Heart right ventricle (tissue), 16 donors: ENCODE data around the gene PTPN2. TPM values are rescaled to one million over a fixed set of nuclear protein-coding genes. Genes with fewer than 3 reads are reported as not detected.
A peak's percentile ranks its signal among the peaks of the same experiment; 100 is the strongest.
"Not testable (repeated sequence)": the region's sequence is repeated elsewhere in the genome, so short reads cannot be mapped to it uniquely, and the experiment has no call there.

Experiments
- ATAC-seq, 8 donors: fragments of 200-7000 bp; cut with Tn5 transposase; one replicate each; pipeline ENCODE4 v1.9.1; 2020; ENCODE audit warnings: mild to moderate bottlenecking in 8 of 8, moderate library complexity in 8 of 8, moderate number of reproducible peaks in 1 of 8
- DNase-seq, 2 donors: peaks; one replicate each; pipeline ENCODE4 v3.0.0-alpha.2; 2020
- H3K27ac ChIP-seq, 10 donors: fragments of 200-600 bp; sonication (generic) in 2 of 10; one replicate each; pipeline versions ENCODE4 v1.5.0 to v1.8.0; 2020 to 2022; ENCODE audit warnings: mild to moderate bottlenecking in 3 of 10
- H3K27me3 ChIP-seq, 7 donors: fragments of 200-600 bp; one replicate each; pipeline ENCODE4 v1.8.0; 2021 to 2022; ENCODE audit warnings: mild to moderate bottlenecking in 2 of 7
- H3K36me3 ChIP-seq, 9 donors: fragments of 200-600 bp; sonication (generic) in 1 of 9; one replicate each; pipeline versions ENCODE4 v1.5.0 to v1.8.0; 2020 to 2022; ENCODE audit warnings: mild to moderate bottlenecking in 2 of 9
- H3K4me1 ChIP-seq, 9 donors: fragments of 200-600 bp; sonication (generic) in 1 of 9; one replicate each; pipeline versions ENCODE4 v1.5.0 to v1.8.0; 2020 to 2022; ENCODE audit warnings: mild to moderate bottlenecking in 4 of 9
- H3K4me3 ChIP-seq, 10 donors: fragments of 200-600 bp; sonication (generic) in 2 of 10; one replicate each; pipeline versions ENCODE4 v1.5.0 to v1.8.0; 2020 to 2022; ENCODE audit warnings: mild to moderate bottlenecking in 7 of 10, moderate library complexity in 2 of 10
- H3K9me3 ChIP-seq, 11 donors: fragments of 200-600 bp in 10 of 11; sonication (generic) in 2 of 11; one replicate each; pipeline versions ENCODE4 v1.5.0 to v1.8.0; 2013 to 2022; ENCODE audit warnings: mild to moderate bottlenecking in 2 of 11, control low read depth in 1 of 11, moderate library complexity in 1 of 11
- WGBS, 2 donors: extraction: QIAGEN DNeasy Blood & Tissue Kit; methylation state at CpG; one replicate each; pipeline ENCODE4 v1.1.7; 2013; ENCODE audit warnings: inconsistent platforms in 1 of 2; 5-methylcytosine and 5-hydroxymethylcytosine counted together
- intact Hi-C, 10 donors: fragments of 100-400 bp; cut with DNase I; formaldehyde crosslinking; loops; one replicate each; pipeline versions ENCODE4 v1.11.1 to v1.14.2; 2022
- polyA plus RNA-seq, 2 donors: library from polyadenylated mRNA; stranded (reverse); fragments of 200-250 nt; gene quantifications; one replicate each; pipeline ENCODE4 v1.2.3, GENCODE V29; 2013
- total RNA-seq, 10 donors: library from RNA; stranded (reverse); fragmentation: NEBNext Ultra II Directional in 3 of 10; extraction: Animal tissue kit (Norgen Biotek cat#: 25700) in 3 of 10; gene quantifications; one replicate each; pipeline versions ENCODE4 v1.2.1 to v1.2.4, GENCODE V29; 2021 to 2023
- TF ChIP-seq, protein P1 (sequence below), 9 donors: fragments of 200-600 bp; sonication (generic) in 2 of 9; IDR thresholded peaks; one replicate each; pipeline versions ENCODE4 v1.5.0 to v1.8.0; 2021 to 2022; ENCODE audit warnings: antibody characterized with exemption in 9 of 9, mild to moderate bottlenecking in 5 of 9, moderate library complexity in 1 of 9
- donor health status: Arrhythmogenic right ventricular cardiomyopathy.
- donor health status: ischemic (EF 13 %, LVEDD 7.1; RV severe dilation, severe dysfunction).
- donor health status: healthy with polysubstance abuse.
- donor health status: DM: no; HTN: yes; CAD: no.
- donor health status: DM: no; HTN: no; CAD: no.
- donor health status: ischemic (EF 25% LVEDD 6.9; RV normal size, moderate dysfunction).
- donor health status: ischemic (EF 25% LVEDD 5.7; RV mildly dilated, moderate dysfunction).
- donor health status: healthy.
- donor health status: DM: yes; HTN: yes; CAD: no.
- donor health status: Ischemic cardiomyopathy.
- donor health status: ischemic (EF 35%, LVEDD 5.7; RV mildly dilated, moderate dysfunction).
- donor health status: nonischemic (EF 11% LVEDD 7.7; RV severe dilation, severe dysfunction).
- donor health status: DM: yes; HTN: yes; CAD: no.
- donor health status: PGD.
- donor health status: ischemic (EF 29% LVEDD 5.4; RV normal size, mild dysfunction).
- donor health status: nonischemic (EF 23%, LVEDD 6.1; RV moderate dilation, normal function).

Gene PTPN2
- total and polyA plus RNA-seq, 12 donors: 10.5 to 19.5 (median 13.5) TPM

DNA sequence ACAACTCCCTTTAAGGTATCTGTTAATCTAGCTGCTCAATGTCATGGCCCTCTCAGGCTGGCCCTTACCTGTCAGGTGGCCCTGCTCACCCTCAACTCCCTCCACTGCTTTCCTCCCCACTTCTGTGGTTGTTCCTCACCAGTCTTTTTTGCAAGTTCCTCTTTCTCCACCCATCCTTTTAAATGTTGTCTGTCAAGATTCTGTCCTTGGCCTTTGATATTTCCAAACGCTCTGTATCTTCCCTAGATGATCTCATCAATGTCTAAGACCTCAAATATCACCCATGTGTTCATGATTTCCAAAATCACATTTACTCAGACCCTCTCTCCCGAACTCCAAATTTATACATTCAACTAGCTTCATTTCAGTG is 3.5 kb downstream of the PTPN2 start:
- H3K4me1 ChIP-seq: peaks cover 0 to 77% (median 22%) of the 10 kb centered on the region in 9 donors
- TF ChIP-seq, protein P1, sequence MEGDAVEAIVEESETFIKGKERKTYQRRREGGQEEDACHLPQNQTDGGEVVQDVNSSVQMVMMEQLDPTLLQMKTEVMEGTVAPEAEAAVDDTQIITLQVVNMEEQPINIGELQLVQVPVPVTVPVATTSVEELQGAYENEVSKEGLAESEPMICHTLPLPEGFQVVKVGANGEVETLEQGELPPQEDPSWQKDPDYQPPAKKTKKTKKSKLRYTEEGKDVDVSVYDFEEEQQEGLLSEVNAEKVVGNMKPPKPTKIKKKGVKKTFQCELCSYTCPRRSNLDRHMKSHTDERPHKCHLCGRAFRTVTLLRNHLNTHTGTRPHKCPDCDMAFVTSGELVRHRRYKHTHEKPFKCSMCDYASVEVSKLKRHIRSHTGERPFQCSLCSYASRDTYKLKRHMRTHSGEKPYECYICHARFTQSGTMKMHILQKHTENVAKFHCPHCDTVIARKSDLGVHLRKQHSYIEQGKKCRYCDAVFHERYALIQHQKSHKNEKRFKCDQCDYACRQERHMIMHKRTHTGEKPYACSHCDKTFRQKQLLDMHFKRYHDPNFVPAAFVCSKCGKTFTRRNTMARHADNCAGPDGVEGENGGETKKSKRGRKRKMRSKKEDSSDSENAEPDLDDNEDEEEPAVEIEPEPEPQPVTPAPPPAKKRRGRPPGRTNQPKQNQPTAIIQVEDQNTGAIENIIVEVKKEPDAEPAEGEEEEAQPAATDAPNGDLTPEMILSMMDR (IDR thresholded peaks at IDR 0.05): no peak
- peaks cover 0 to 3% (median 0%) of the 10 kb centered on the region in 9 donors for H3K36me3 ChIP-seq
- H3K27ac ChIP-seq: peak overlapping the region in 2 of 10 donors; percentile 43 to 100
- WGBS, 2 donors: 79 to 86% methylated on average over 2 of the region's 2 CpGs
- no peak for ATAC-seq
- H3K9me3 ChIP-seq: no peaks in the 10 kb centered on the region
- intact Hi-C loops: loop anchor here in 3 of 10 donors (5.0 kb wide), 2 partner anchors 38 to 67 kb away; partner anchors contain the start of gene SEH1L (in 2 of the 3)
- no peaks in the 10 kb centered on the region for H3K27me3 ChIP-seq
- DNase-seq: no peak
- peak overlapping the region in 1 of 10 donors; percentile 4 for H3K4me3 ChIP-seq

- ATAC-seq (no peak), DNase-seq (no peak)
- Histone ChIP-seq H3K27ac (peak overlapping the region in 2 of 10 donors; percentile 43 to 100), H3K4me1 (peaks cover 0 to 75% (median 19%) of the 10 kb centered on the region in 9 donors), H3K27me3 (no peaks in the 10 kb centered on the region), H3K4me3 (peak overlapping the region in 1 of 10 donors; percentile 4), H3K36me3 (peaks cover 0 to 3% (median 0%) of the 10 kb centered on the region in 9 donors), H3K9me3 (no peaks in the 10 kb centered on the region)
- intact Hi-C loops: loop anchor here in 4 of 10 donors (5.0 to 10.0 kb wide), 3 partner anchors 38 to 67 kb away; partner anchors contain the start of gene SEH1L (in 2 of the 4)
- WGBS, 2 donors: 78 to 79% methylated on average over 8 of the region's 8 CpGs
- TF ChIP-seq, protein P1 (IDR thresholded peaks at IDR 0.05): no peak
These were observed 4.0 kb downstream of the PTPN2 start for GRCh38 chr18:12879840-12880540.

- intact Hi-C loops: loop anchor here in 1 of 10 donors (10.0 kb wide), 1 partner anchor 60 kb away; no protein-coding TSS in a partner anchor
- peaks cover 0 to 39% (median 0%) of the 10 kb centered on the region in 9 donors for H3K4me1 ChIP-seq
- not testable (repeated sequence) for H3K27ac ChIP-seq, H3K27me3 ChIP-seq, H3K9me3 ChIP-seq, H3K4me3 ChIP-seq, DNase-seq, ATAC-seq, H3K36me3 ChIP-seq
- 71% methylated on average over 1 of the region's 2 CpGs; no CpG with 5 or more reads in 1 of the 2 donors for WGBS, 2 donors
These were observed 9.0 kb downstream of the PTPN2 start for GRCh38 chr18:12874992-12875391.

GRCh38 chr18:12873961-12874567 is 10.0 kb downstream of the PTPN2 start:
- intact Hi-C loops: loop anchor here in 1 of 10 donors (10.0 kb wide), 1 partner anchor 59 kb away; no protein-coding TSS in a partner anchor
- 93 to 95% methylated on average over 12 to 45 of the region's 48 CpGs for WGBS, 2 donors

GRCh38 chr18:12872408-12872807 is 11.6 kb downstream of the PTPN2 start:
- Histone ChIP-seq H3K4me1 (peaks cover 0 to 18% (median 0%) of the 10 kb centered on the region in 9 donors), H3K9me3 (no peaks in the 10 kb centered on the region), H3K27ac (no peak overlapping the region), H3K36me3 (no peaks in the 10 kb centered on the region), H3K27me3 (no peaks in the 10 kb centered on the region), H3K4me3 (no peak overlapping the region)
- ATAC-seq: no peak
- intact Hi-C loops: loop anchor here in 1 of 10 donors (10.0 kb wide), 1 partner anchor 58 kb away; no protein-coding TSS in a partner anchor
- TF ChIP-seq, protein P1 (IDR thresholded peaks at IDR 0.05): no peak
- no peak for DNase-seq
- WGBS, 2 donors: 81 to 83% methylated on average over 5 of the region's 5 CpGs

More at GRCh38 chr18:12873961-12874567, 10.0 kb downstream of the PTPN2 start:
- H3K9me3 ChIP-seq, ATAC-seq, H3K4me3 ChIP-seq, H3K27ac ChIP-seq, DNase-seq, H3K27me3 ChIP-seq, H3K36me3 ChIP-seq: not testable (repeated sequence)
- peaks cover 0 to 30% (median 0%) of the 10 kb centered on the region in 9 donors for H3K4me1 ChIP-seq
